Peyer's patch (tissue), 4 donors: Measurements from ENCODE around the gene CYB561D2. TPM values are rescaled to one million over a fixed set of nuclear protein-coding genes. Genes with fewer than 3 reads are reported as not detected.
A peak's percentile ranks its signal among the peaks of the same experiment; 100 is the strongest.

Source experiments
- DNase-seq, 3 donors: peaks; one replicate each; pipeline ENCODE4 v3.0.0-alpha.2; 2017 to 2019
- H3K27ac ChIP-seq, 4 donors: fragments of 200-600 bp; sonication (generic); one replicate each; pipeline ENCODE4 v1.5.1; 2016 to 2019
- H3K27me3 ChIP-seq, 2 donors: fragments of 200-600 bp; sonication (generic); one replicate each; pipeline ENCODE4 v1.5.1; 2019
- H3K36me3 ChIP-seq, 3 donors: fragments of 200-600 bp; sonication (generic); one replicate each; pipeline ENCODE4 v1.5.1; 2016 to 2019
- H3K4me1 ChIP-seq, 4 donors: fragments of 200-600 bp; sonication (generic); one replicate each; pipeline ENCODE4 v1.5.1; 2016 to 2019
- H3K4me3 ChIP-seq, 4 donors: fragments of 200-600 bp; sonication (generic); 1 replicate in 3 of 4; 2 replicates in 1 of 4; pipeline ENCODE4 v1.5.1; 2016 to 2019; ENCODE audit warnings: mild to moderate bottlenecking in 1 of 4
- H3K9me3 ChIP-seq, 4 donors: fragments of 200-600 bp; sonication (generic); one replicate each; pipeline ENCODE4 v1.5.1; 2016 to 2019; ENCODE audit warnings: mild to moderate bottlenecking in 1 of 4
- POLR2A ChIP-seq, 2 donors: fragments of 450-650 bp; IDR thresholded peaks; one replicate each; pipeline ENCODE4 v1.5.1; 2017; ENCODE audit warnings: antibody characterized with exemption in 2 of 2, mild to moderate bottlenecking in 2 of 2, moderate library complexity in 2 of 2
- total RNA-seq, 4 donors: library from RNA; depleted of rRNA; stranded (reverse); fragments of >200 nt; gene quantifications; one replicate each; pipeline ENCODE4 v1.1.0, GENCODE V29; 2016
- TF ChIP-seq, protein P1 (sequence below), 6 experiments: fragments of 450-650 bp in 4 of 6; fragments of 200-600 bp in 2 of 6; sonication (generic) in 1 of 6; IDR thresholded peaks; one replicate each; pipeline ENCODE4 v1.5.1; 2017 to 2019; ENCODE audit warnings: antibody characterized with exemption in 6 of 6, mild to moderate bottlenecking in 3 of 6, moderate library complexity in 1 of 6

Gene CYB561D2
- total RNA-seq, 4 donors from 2014 or later = 22.3 to 69.5 (median 38.6) TPM

DNA sequence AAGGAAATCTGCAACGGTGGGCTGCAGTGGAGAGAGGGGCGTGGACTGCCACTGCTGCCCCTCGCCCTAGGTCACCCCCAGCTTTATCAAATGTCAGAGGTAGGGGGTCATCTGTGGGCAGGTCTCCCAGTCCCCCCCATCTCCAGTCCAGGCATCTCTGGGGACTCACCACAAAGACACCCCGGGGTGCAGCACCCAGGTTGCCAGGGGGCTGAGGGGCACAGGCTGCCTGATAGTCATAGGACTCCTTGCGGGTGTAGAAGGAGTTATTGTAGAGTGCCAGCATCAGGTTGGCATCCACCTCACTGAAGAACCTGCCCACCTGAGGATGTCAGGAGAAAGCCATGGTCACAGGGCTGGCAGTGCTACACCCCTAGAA is 15.2 kb downstream of the CYB561D2 start:
- H3K4me1 ChIP-seq = peaks cover 0 to 14% (median 8%) of the 10 kb centered on the region in 4 donors
- TF ChIP-seq, protein P1, sequence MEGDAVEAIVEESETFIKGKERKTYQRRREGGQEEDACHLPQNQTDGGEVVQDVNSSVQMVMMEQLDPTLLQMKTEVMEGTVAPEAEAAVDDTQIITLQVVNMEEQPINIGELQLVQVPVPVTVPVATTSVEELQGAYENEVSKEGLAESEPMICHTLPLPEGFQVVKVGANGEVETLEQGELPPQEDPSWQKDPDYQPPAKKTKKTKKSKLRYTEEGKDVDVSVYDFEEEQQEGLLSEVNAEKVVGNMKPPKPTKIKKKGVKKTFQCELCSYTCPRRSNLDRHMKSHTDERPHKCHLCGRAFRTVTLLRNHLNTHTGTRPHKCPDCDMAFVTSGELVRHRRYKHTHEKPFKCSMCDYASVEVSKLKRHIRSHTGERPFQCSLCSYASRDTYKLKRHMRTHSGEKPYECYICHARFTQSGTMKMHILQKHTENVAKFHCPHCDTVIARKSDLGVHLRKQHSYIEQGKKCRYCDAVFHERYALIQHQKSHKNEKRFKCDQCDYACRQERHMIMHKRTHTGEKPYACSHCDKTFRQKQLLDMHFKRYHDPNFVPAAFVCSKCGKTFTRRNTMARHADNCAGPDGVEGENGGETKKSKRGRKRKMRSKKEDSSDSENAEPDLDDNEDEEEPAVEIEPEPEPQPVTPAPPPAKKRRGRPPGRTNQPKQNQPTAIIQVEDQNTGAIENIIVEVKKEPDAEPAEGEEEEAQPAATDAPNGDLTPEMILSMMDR (IDR thresholded peaks at IDR 0.05) = no peak
- TF ChIP-seq POLR2A (IDR thresholded peaks at IDR 0.05) = no peak

GRCh38 chr3:50369012-50369670 is 18.5 kb downstream of the CYB561D2 start:
- no peak overlapping the region for H3K27ac ChIP-seq

More for the DNA sequence above, 15.2 kb downstream of the CYB561D2 start:
- Histone ChIP-seq H3K9me3 (no peaks in the 10 kb centered on the region), H3K27me3 (no peaks in the 10 kb centered on the region), H3K27ac (peak overlapping the region in 1 of 4 donors; percentile 81), H3K4me3 (peak overlapping the region; percentile 58 to 67 (median 62)), H3K36me3 (no peaks in the 10 kb centered on the region)
- DNase-seq = no peak

DNA sequence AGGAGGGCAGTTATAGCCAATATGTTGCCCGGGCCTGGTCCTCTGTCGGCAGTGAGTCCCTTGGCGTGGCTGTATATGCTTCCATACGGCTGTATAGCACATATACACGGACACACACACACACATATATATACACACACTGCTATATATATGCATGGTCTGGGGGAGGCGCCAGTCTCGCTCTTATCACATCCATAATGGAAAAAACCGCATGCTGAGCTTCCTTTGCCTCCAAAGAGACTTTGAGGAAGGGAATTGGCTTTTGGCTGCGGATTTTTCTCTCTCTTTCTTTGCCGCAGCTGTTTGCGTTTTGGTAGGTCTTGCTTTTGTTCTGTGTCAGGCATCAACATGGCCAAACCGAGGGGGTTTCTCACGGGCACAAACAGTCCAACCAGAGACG is 19.9 kb downstream of the CYB561D2 start:
- H3K4me3 ChIP-seq = no peak overlapping the region
- no peak for DNase-seq

More at GRCh38 chr3:50369012-50369670, 18.5 kb downstream of the CYB561D2 start:
- no peak for DNase-seq
- no peak overlapping the region for H3K4me3 ChIP-seq
- no peak for TF ChIP-seq POLR2A (IDR thresholded peaks at IDR 0.05)
- TF ChIP-seq, protein P1 (IDR thresholded peaks at IDR 0.05) = no peak
- H3K27me3 ChIP-seq = no peaks in the 10 kb centered on the region
- H3K36me3 ChIP-seq = no peaks in the 10 kb centered on the region
- H3K9me3 ChIP-seq = no peaks in the 10 kb centered on the region
- H3K4me1 ChIP-seq = peaks cover 0 to 13% (median 11%) of the 10 kb centered on the region in 4 donors

GRCh38 chr3:50371133-50371685 is 20.5 kb downstream of the CYB561D2 start:
- Histone ChIP-seq H3K4me1 (peaks cover 0 to 6% (median under 1%) of the 10 kb centered on the region in 4 donors), H3K27me3 (no peaks in the 10 kb centered on the region), H3K36me3 (no peaks in the 10 kb centered on the region), H3K4me3 (no peak overlapping the region), H3K9me3 (no peaks in the 10 kb centered on the region), H3K27ac (no peak overlapping the region)
- no peak for TF ChIP-seq POLR2A (IDR thresholded peaks at IDR 0.05)
- TF ChIP-seq, protein P1 (IDR thresholded peaks at IDR 0.05) = no peak
- no peak for DNase-seq

More for the DNA sequence above, 19.9 kb downstream of the CYB561D2 start:
- Histone ChIP-seq H3K27me3 (no peaks in the 10 kb centered on the region), H3K4me1 (peaks cover 0 to 6% (median 5%) of the 10 kb centered on the region in 4 donors), H3K27ac (no peak overlapping the region), H3K9me3 (no peaks in the 10 kb centered on the region), H3K36me3 (no peaks in the 10 kb centered on the region)
- TF ChIP-seq, protein P1 (IDR thresholded peaks at IDR 0.05) = peak in 3 of 6 experiments; percentile 14 to 17 (median 15)
- TF ChIP-seq POLR2A (IDR thresholded peaks at IDR 0.05) = no peak

GRCh38 chr3:50372349-50372748 is 21.7 kb downstream of the CYB561D2 start:
- DNase-seq = peak in 2 of 3 donors; percentile 84 to 87

More at GRCh38 chr3:50372349-50372748, 21.7 kb downstream of the CYB561D2 start:
- Histone ChIP-seq H3K4me1 (peaks cover 0 to 6% (median 0%) of the 10 kb centered on the region in 4 donors), H3K36me3 (no peaks in the 10 kb centered on the region), H3K27me3 (no peaks in the 10 kb centered on the region), H3K4me3 (no peak overlapping the region), H3K9me3 (no peaks in the 10 kb centered on the region), H3K27ac (no peak overlapping the region)
- no peak for TF ChIP-seq POLR2A (IDR thresholded peaks at IDR 0.05)
- TF ChIP-seq, protein P1 (IDR thresholded peaks at IDR 0.05) = no peak
